GM18526 (cell line): ENCODE data around the gene IGF1.

Experiments
- POLR2A ChIP-seq: IDR thresholded peaks from 3 replicates; pipeline ENCODE4 v1.6.1; 2011; ENCODE audit not compliant: insufficient read length; ENCODE audit errors: extremely low read depth

Gene IGF1

DNA sequence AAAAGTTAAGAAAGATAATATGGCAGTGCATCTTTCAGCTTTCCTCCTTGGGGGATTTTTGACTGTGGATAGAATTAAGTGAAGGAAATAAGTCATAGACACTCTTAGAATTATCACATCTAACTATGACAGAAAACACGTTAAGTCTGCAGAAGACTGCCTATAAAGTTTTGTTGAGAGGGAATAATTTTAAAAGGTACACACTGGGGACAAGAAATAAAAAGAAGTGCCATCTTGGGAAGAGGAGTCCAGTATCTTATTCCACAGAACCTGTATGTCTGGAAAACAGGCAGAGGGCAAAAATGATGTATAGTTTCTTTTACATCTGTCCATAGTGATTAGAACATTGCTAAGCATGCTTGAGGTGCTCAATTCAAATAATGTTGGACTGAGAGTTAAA lies 80.7 kb downstream of the IGF1 start:
- no peak for TF ChIP-seq POLR2A

DNA sequence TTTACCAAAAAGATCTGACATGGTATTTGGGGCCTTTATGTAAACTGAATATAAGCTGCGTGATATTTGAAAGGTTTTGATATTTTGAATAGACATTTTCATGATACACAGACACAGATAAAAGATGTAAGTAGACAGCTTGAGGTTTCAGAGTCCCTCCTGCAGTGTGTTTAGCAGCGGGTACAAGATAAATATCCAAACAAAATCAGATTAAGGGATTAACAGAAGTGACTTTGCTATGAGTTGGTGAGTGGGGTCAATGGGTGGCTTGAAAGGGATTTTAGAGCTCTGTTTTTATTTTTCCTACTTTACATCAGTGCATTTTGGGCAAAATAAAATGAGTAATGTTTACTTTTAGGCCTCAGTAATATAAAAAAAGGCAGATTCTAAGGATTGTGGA lies 84.1 kb downstream of the IGF1 start:
- no peak for TF ChIP-seq POLR2A

DNA sequence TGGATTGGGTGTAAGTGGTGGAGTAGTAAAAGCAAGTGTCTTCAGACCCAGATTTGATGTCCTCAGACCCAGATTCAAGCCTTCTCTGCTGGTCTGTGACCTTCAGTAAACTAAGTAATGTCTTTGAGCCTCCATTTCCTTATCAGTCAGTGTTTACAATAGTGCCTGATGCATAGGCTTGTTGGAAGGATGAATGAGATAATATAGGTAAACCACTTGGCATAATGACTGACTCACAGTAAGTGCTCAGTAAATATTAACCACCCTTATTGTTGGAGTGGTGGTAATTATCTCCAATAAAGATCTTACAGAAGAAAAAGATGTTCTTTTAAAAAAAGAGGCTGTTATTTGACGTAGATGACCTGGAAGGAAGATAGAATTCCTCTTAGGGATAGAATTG lies 86.2 kb downstream of the IGF1 start:
- TF ChIP-seq POLR2A: no peak

DNA sequence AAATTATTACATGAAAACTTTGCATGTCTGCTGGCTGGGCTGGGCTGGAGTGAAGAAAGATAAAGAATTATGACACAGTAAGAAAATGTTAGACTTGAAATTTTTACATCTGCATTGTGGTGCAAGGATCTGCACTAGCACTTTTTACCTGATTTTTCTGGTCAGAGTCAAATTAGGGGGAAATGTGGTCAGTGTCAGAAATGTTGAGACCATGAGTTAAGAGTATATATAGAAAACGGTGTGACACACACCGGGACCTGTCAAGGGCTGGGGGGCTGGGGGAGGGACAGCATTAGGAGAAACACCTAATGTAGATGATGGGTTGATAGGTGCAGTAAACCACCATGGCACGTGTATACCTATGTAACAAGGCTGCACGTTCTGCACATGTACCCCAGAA lies 90.3 kb downstream of the IGF1 start:
- no peak for TF ChIP-seq POLR2A

DNA sequence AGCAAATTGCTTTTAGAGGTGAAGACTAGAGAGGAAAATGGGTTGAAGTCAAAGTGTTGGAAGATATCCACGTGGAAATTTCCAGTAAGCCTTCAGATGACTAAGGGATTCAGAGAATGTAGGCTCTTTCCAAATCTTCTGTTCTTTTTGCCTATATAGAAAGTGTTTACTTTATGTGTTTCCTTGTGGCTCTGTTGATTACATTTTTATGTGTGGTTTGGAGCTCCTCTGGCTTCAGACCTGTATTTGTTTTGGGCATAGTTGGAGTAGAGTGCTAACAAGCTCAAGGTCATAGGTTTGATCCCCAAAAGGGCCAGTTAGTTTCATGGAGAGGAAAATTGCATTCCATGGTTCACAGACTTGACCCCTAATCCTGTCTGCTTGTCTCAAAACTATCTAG lies 91.9 kb downstream of the IGF1 start:
- TF ChIP-seq POLR2A: no peak

DNA sequence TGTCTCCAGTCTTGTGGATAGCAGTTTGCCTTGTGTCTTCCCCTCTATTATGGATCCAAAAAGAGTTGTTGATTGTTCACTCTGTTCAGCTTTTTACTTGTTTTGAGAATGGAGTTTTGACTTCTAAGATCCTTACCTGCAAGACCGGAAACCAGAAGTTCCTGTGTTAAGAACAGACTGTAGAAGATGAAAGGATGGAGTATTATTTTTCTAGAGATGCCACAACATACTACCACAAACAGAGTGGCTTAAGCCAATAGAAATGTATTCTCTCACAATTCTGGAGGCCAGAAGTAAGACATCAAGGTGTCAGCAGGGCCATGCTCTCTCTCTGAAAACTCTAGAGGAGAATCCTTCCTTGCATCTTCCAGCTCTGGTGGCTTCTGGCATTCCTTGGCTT lies 95.0 kb downstream of the IGF1 start:
- no peak for TF ChIP-seq POLR2A

DNA sequence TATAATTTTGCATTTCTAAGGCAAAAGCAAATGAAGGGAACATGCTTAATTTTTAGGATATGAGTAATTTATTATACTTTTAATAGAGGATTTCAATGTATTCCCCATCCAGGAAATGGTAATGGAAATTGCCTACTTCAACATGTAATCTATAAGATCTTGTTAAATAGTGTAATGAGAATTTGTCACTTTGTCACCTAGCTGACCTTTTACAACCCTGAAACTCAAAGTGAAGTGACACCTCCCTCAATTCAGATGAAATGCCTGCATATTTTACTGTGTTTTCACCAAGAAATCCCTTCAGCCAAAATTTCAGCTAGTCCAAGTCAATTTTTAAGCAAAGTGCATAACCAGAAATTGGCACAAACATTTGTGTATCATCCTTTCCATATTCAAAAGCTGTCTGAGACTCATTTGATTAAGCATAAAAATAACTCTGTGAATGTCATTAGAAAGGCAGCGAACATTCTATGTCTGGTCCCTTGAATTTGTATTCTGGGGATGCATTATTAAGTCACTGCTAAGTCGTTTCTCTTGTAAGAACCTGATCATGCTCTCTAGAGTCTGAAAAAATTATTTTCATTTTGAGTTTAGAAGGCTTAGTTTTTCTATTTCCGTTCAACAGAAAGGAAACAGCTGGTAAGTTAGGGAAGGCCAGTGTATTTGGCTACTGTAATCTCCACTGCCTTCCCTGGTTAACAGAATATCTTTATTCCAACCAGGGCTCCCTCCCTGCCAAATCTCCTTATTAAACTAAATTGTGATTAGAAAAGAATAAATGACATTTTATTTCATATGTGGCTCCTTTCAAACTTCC lies 100.8 kb downstream of the IGF1 start:
- TF ChIP-seq POLR2A: no peak

DNA sequence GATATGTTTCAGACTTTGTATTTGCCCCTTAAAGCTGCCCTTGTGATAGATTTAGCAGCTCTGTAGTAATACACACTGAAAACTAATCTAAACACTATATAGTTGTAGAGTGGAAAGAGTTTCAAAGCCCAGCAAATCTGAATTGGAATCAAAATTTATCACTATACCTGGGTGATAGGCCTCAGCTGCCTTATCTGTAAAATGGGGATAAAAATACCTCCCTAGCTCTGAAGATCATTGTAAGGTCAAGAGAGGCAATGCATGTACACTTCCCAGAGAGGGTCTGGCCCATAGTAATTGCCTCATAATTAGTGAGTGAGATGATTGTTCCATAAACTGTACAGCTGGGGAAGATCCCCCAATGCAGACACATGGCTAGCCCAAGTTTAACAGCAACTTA lies 103.6 kb downstream of the IGF1 start:
- TF ChIP-seq POLR2A: no peak

DNA sequence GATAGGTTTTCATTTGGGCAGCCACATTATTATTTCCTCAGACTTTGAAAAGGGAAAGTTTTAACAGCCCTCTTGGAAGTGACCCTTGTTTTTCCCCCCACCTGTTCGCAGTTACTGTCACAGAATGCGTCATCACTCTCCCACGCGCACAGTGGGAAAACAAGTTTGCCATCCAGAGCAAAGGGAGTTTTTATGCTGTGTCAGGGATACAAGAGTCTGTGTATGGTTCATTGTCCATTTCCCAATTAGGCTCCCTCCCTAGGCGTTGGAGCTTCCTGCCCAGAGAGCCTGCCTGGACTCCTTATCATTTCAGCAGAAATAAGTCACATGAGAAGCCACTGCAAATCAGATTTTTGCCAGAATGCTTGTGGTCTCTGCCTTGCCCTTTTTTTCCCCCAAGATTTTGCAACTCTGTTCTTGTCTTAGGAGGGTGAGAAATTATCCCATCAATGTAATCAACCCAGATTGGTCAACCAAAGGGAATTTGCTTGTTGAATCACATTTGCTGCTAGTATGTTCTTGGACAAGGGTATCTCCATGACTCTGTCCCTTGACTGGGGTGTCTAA lies 104.1 kb downstream of the IGF1 start:
- no peak for TF ChIP-seq POLR2A

DNA sequence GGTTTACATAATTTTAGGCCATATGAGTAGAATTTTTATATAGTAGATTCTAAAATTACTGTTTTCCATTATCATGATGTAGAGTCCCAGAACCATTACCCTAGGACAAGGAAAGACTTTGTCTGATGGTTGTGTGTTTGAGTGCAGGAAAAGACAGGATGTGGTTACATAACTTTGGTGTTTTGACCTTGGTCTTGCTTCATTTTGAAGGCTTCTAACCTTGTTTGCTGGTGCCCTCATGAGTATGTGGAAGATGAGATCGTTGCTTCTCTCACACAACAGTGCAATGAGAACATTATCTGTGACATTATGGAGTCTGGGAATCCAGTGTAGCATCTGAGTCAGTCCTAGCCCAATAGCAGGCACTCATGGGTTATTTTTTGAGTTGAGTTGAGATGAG lies 106.2 kb downstream of the IGF1 start:
- no peak for TF ChIP-seq POLR2A

DNA sequence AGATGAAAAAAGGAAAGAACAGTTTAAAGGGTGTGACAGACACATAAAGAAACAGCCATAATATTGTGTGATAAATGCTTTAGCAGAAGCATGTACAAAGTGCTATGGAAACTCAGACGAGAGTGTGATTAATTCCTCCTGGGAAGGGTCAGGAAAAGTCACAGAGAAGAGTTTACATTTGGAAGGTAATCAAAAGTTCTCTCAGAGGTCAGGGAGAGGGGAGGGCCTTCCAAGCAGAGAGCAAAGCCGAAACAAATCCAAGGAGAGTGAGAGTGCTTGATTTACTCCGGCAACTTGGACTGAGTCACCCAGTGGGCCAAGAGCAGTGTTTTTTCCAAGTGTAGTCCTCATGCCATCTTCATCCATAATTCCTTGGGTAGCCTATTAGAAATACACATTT lies 108.3 kb downstream of the IGF1 start:
- no peak for TF ChIP-seq POLR2A

DNA sequence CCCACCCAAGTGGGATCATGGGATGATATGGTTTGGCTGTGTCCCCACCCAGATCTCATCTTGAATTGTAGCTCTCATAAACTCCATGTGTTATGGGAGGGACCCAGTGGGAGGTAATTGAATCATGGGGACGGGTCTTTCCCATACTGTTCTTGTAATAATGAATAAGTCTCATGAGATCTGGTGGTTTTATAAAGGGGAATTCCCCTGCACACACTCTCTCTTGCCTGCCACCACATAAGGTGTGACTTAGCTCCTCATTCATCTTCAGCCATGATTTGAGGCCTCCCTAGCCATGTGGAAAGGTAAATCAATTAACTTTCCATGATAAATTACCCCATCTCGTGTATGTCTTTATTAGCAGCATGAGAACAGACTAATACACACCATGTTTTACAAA lies 109.2 kb downstream of the IGF1 start:
- no peak for TF ChIP-seq POLR2A

DNA sequence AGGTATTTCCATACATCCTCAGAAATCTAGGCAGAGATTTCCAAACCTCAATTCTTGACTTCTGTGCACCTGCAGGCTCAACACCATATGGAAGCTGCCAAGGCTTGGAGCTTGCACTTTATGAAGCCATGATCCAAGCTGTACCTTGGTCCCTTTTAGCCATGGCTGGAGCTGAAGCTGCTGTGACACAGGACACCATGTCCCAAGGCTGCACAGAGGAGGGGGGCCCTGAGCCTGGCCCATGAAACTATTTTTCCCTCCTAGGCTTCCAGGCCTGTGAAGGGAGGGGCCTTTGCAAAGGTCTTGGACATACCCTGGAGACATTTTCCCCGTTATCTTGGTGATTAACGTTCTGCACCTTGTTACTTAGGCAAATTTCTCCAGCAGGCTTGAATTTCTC lies 110.5 kb downstream of the IGF1 start:
- no peak for TF ChIP-seq POLR2A

DNA sequence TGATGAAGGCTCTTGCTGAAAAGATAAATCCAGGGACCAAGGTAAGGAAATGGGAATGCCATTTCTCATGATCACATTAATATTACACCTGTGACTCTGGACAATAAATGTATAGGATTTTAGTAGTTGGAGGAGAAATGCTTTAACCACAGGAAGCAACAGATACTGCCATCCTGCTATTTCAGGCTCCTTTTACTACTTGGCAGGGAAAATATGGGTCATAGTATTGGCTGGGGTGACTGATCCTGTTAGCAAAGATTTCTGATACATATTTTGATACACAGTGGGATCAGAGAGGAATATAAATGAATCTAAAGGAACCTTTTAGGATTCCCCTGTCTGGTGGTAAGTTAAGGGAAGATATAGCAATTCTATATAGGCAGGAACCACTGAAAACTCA lies 115.0 kb downstream of the IGF1 start:
- TF ChIP-seq POLR2A: no peak

DNA sequence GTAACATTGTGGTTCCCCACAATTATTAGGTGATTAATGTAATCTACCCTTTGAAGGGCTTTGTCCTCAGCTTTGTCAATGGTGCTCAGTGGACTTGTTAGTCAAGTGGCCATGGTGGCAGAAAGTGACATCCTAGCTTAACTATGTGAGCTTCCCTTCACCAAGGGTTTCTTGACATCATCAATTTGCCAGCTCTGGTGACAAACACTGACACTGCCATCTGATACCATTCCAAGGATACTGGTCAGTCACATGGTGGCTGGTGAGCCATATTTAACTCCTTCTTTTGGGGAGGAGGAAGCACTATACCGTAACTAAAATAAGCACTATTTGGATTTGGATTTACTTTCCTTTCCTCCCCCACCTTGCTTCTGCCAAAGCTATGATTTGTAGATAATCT lies 115.7 kb downstream of the IGF1 start:
- TF ChIP-seq POLR2A: no peak

DNA sequence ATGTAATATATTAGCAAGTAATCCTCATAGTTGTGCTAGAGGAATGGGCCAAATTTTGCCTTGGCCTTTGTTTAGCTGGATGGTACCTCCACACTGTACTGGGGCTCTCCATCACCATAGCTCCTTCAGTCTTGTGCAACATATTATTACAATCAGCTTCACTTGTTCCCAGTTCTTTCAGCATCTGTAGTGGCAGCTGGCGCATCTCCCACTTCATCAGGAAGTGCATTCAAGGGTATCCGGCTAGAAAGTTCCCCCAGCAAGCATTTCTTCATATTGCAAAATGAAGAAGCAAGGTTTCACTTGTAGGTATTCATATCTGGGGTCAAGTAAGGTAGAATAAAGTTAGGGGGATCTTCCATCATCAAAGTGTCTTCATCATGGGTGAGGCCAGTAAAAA lies 123.7 kb downstream of the IGF1 start:
- no peak for TF ChIP-seq POLR2A

DNA sequence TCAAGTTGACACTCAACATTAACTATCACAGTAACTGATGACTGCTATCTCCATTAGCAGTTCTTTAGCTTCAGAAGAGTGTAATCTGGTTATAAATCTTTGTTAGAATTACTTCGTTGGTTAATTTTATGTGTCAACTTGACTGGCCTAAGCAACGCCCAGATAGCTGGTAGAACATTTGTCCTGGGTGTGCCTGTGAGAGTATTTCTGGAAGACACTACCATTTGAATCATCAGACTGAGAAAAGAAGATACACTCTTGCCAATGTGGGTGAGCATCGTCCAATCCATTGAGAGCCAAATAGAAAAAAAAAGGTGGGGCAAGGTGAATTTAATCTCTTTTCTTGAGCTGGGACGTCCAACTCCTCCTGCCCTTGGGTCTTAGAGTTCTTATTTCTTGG lies 129.0 kb downstream of the IGF1 start:
- no peak for TF ChIP-seq POLR2A
